Measurements from ENCODE around the gene A2M. TPM values are rescaled to one million over a fixed set of nuclear protein-coding genes. Genes with fewer than 3 reads are reported as not detected.

The A2M gene
- total and polyA plus RNA-seq, 2 of the 13 experiments (the other 11 are each of a cell fraction or from before 2014, with no cell fraction given), result 2,807 to 6,551 TPM

GRCh38 chr12:9098115-9098452 lies 17.6 kb downstream of the A2M start:
- WGBS (ENCODE audit: low lambda C conversion rate), result 96% methylated on average over 6 of the region's 6 CpGs
- POLR2A ChIA-PET, result interaction anchor here (0.9 to 2.3 kb wide), 3 partner anchors 13 to 18 kb away, joined by 3 to 8 read pairs (median 4); partner anchors contain the start of gene A2M
- no peak overlapping the region for H3K9ac ChIP-seq (ENCODE audit: insufficient read depth, low read depth, low read length)
- DNase-seq (ENCODE audit: low spot score) (no peak), FAIRE-seq (no peak), ATAC-seq (no peak)
- 0 out of 2 replicates have a peak, but pooled peaks cover 7% of the 10 kb centered on the region for H3K4me1 ChIP-seq (ENCODE audit: insufficient read depth, low read length)
- CTCF ChIA-PET (ENCODE audit: low intra/inter-chr PET ratio, low total read pairs), result no interaction called here
- no peaks in the 10 kb centered on the region for H3K79me2 ChIP-seq (ENCODE audit: insufficient read depth, low read length)
- H3K27me3 ChIP-seq (ENCODE audit: control insufficient read depth in 1 of 2, insufficient read depth in 2 of 2, low read length in 2 of 2), result no peaks in the 10 kb centered on the region
- H4K20me1 ChIP-seq (ENCODE audit: insufficient read depth, low read length), result peaks cover 16% of the 10 kb centered on the region
- H3K36me3 ChIP-seq (replicated peaks in 1 of 2; ENCODE audit: control insufficient read depth in 1 of 2, insufficient read depth in 2 of 2, low read length in 2 of 2), result peaks cover 20 to 74% of the 10 kb centered on the region in 2 experiments
- no peaks in the 10 kb centered on the region for H3K9me3 ChIP-seq (ENCODE audit: low read length)
- TF ChIP-seq DRAP1 (CRISPR knock-in tag; IDR thresholded peaks at IDR 0.05) (no peak), DBP (CRISPR knock-in tag; IDR thresholded peaks at IDR 0.05; ENCODE audit: not compliant biosample characterization) (no peak), HNRNPUL1 (IDR thresholded peaks at IDR 0.05; ENCODE audit: low read depth, low read length) (0 out of 2 replicates have a peak, but pooled peaks have one; percentile 50), AGO2 (optimal IDR thresholded peaks at IDR 0.05; ENCODE audit: low read depth, low read length) (peak; percentile 66), RBFOX2 (IDR thresholded peaks at IDR 0.05; ENCODE audit: low read depth, low read length) (peak; percentile 61), FOSL2 (CRISPR knock-in tag; IDR thresholded peaks at IDR 0.05) (no peak), ZFP36 (IDR thresholded peaks at IDR 0.05; ENCODE audit: borderline replicate concordance, low read depth, low read length, partially characterized antibody) (no peak), POLR2AphosphoS5 (IDR thresholded peaks at IDR 0.05; ENCODE audit: low read depth, low read length) (peak; percentile 11; the same call in 1 of the 2 replicates)
- in situ Hi-C loops (cut with HindIII; ENCODE audit: extremely low pct_ligation_motif_present, low pct_unique_long_range_greater_than_20kb) (no loop called here), intact Hi-C loops (cut with micrococcal nuclease; ENCODE audit: unreplicated experiment) (no loop called here)
- BruUV-seq (replicated peaks), result no TSS peak
- no peak overlapping the region for H3K4me3 ChIP-seq (replicated peaks in 1 of 3; ENCODE audit: insufficient read depth in 1 of 3, low read depth in 2 of 3, low read length in 3 of 3)
- H2AFZ ChIP-seq (ENCODE audit: low read length), result no peak overlapping the region
- no peak overlapping the region for H3K27ac ChIP-seq (ENCODE audit: extremely low read length, insufficient read depth, low read length)
- H3K4me2 ChIP-seq (ENCODE audit: low read depth, low read length), result no peak overlapping the region

All from HepG2 (cell line).